ENCODE measurements around the gene JPH2. TPM values are rescaled to one million over a fixed set of nuclear protein-coding genes. Genes with fewer than 3 reads are reported as not detected.

The JPH2 gene
- total RNA-seq, 1 donor from 2014 or later: not detected

DNA sequence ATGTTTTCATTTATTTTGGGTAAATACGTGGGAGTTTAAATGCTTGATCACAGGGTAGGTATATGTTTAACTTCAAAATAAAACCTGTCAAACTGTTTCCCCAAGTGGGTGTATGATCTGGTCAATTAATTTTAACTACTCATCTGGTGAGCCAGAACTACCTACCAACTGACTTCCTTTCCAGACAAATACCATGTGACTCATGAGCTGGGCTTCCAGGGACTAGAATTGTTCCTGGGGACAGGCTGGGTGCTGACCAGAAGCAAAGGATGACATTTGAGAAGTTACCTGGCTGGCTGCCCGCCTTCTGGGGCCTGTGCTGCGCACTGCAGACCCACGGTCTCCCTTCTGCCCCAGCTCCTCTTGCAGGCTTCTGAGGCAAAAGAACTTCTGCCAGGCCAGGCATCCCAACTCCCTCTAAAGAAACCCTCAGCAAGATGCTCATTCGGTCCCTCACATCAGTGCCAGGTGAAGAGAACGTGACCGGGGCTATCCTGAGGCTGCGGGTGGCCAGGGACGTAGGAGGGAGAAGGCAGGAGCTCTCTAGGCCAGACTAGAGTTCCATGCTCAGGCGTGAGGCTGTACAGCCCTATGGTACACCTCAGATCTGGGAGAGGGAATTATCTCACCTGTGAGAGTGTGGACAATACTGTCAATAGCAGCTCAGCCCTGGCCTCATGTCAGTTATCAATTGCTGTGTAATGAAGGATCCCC is 103.6 kb downstream of the JPH2 start:
- Mint-ChIP-seq H3K27me3 (peaks cover 2% of the 10 kb centered on the region), H3K36me3 (ENCODE audit: low read depth) (no peaks in the 10 kb centered on the region), H3K9me3 (no peaks in the 10 kb centered on the region), H3K4me3 (no peak overlapping the region), H3K27ac (no peak overlapping the region), H3K4me1 (peaks cover 4% of the 10 kb centered on the region)
- ATAC-seq (ENCODE audit: low read depth) (no peak), DNase-seq (no peak)
- intact Hi-C loops (cut with micrococcal nuclease): loop anchor here (5.0 to 10.0 kb wide), 2 partner anchors 156 to 239 kb away; no protein-coding TSS in a partner anchor
- POLR2A ChIA-PET: interaction anchor here (0.5 kb wide), 1 partner anchor 335 kb away, joined by 5 read pairs; no protein-coding TSS in a partner anchor
- CTCF ChIA-PET: interaction anchor here (0.8 to 8.3 kb wide), 5 partner anchors 14 to 634 kb away, joined by 3 to 91 read pairs (median 6); no protein-coding TSS in a partner anchor
- TF ChIP-seq, protein P1, sequence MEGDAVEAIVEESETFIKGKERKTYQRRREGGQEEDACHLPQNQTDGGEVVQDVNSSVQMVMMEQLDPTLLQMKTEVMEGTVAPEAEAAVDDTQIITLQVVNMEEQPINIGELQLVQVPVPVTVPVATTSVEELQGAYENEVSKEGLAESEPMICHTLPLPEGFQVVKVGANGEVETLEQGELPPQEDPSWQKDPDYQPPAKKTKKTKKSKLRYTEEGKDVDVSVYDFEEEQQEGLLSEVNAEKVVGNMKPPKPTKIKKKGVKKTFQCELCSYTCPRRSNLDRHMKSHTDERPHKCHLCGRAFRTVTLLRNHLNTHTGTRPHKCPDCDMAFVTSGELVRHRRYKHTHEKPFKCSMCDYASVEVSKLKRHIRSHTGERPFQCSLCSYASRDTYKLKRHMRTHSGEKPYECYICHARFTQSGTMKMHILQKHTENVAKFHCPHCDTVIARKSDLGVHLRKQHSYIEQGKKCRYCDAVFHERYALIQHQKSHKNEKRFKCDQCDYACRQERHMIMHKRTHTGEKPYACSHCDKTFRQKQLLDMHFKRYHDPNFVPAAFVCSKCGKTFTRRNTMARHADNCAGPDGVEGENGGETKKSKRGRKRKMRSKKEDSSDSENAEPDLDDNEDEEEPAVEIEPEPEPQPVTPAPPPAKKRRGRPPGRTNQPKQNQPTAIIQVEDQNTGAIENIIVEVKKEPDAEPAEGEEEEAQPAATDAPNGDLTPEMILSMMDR (IDR thresholded peaks at IDR 0.05): no peak

DNA sequence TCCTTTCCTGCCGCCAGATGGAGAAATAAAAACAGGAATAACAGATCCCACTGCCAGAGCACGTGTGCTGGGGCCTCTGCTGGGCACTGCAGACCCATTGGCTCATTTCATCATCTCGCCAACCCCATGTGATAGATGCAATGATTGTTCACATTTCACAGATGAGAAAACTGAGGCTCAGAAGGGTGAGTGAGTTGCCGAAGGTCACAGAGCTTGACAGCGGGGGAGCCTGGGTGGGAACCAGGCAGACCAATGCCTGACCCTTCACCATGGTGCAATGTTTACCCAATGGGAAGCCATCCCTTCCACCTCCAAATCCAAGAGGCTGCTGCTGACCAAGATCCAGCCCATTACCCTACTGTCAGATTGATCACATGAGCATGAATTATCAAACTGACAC is 105.1 kb downstream of the JPH2 start:
- POLR2A ChIA-PET: interaction anchor here (0.6 to 1.9 kb wide), 3 partner anchors 261 to 633 kb away, joined by 3 to 12 read pairs (median 9); no protein-coding TSS in a partner anchor
- no peaks in the 10 kb centered on the region for H3K36me3 Mint-ChIP-seq (ENCODE audit: low read depth)
- no peak overlapping the region for H3K4me3 Mint-ChIP-seq
- H3K9me3 Mint-ChIP-seq: no peaks in the 10 kb centered on the region
- peaks cover 4% of the 10 kb centered on the region for H3K4me1 Mint-ChIP-seq
- CTCF ChIA-PET: interaction anchor here (1.9 to 8.3 kb wide), 4 partner anchors 26 to 632 kb away, joined by 6 to 91 read pairs (median 17); no protein-coding TSS in a partner anchor
- DNase-seq: no peak
- ATAC-seq (ENCODE audit: low read depth): no peak
- no peaks in the 10 kb centered on the region for H3K27me3 Mint-ChIP-seq
- TF ChIP-seq, protein P1 (IDR thresholded peaks at IDR 0.05): no peak
- intact Hi-C loops (cut with micrococcal nuclease): loop anchor here (2.0 to 10.0 kb wide), 3 partner anchors 155 to 399 kb away; no protein-coding TSS in a partner anchor
- no peak overlapping the region for H3K27ac Mint-ChIP-seq

DNA sequence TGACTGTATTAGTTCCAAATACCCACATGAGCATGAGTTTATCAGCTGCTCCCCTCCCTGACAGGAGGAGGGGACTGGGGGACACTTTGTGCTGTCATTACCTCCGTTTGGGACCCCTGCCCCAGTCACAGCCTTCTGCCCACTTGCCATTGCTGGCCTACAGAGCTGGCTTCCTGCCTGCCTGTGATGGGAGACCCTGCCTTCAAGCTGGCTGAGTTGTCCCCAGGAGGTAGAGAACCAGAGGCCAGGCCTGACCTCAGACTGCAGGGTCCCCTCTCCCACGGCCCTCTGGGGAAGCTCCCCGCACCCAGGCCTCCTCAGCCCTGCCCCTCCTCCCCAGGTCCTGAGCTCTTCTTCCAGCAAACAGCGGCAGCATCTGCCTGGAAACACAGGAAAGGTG is 105.5 kb downstream of the JPH2 start:
- ATAC-seq (ENCODE audit: low read depth): no peak
- ChIA-PET POLR2A (interaction anchor here (0.6 to 1.9 kb wide), 3 partner anchors 260 to 632 kb away, joined by 3 to 12 read pairs (median 9); no protein-coding TSS in a partner anchor), CTCF (interaction anchor here (1.4 to 8.3 kb wide), 5 partner anchors 9 to 632 kb away, joined by 4 to 91 read pairs (median 17); no protein-coding TSS in a partner anchor)
- Mint-ChIP-seq H3K36me3 (ENCODE audit: low read depth) (no peaks in the 10 kb centered on the region), H3K27me3 (no peaks in the 10 kb centered on the region), H3K4me3 (no peak overlapping the region), H3K4me1 (peaks cover 4% of the 10 kb centered on the region), H3K9me3 (no peaks in the 10 kb centered on the region), H3K27ac (no peak overlapping the region)
- intact Hi-C loops (cut with micrococcal nuclease): loop anchor here (2.0 to 10.0 kb wide), 3 partner anchors 154 to 399 kb away; no protein-coding TSS in a partner anchor
- no peak for DNase-seq
- TF ChIP-seq, protein P1 (IDR thresholded peaks at IDR 0.05): no peak

DNA sequence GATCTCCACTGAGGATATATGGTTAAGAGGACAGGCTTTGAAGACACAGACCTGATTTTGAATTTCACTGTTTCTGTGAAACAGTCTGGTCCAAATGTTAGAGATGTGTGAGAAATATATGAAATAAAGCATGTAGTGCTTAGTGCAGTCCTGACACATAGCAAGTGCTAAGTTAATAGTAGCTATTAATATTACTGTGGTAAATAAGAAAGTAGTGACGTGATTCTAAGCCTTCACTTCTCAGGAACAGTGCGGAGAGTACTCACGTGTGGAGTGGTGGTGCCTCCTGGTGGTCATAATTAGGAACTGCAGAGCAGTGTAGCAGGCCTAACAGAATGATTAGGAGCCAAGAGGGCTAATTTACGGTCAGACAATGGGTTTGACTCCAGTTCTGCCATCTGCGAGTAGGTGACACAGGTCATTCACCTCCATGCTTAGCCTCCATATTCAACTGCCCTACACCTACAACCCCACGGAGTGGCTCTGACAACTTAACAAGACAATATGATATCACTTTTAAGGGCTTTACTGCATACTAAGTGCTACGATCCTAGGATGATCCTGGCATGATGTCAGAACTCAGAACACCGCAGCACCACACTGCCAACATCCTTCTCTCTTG is 106.2 kb downstream of the JPH2 start:
- Mint-ChIP-seq H3K4me1 (peaks cover 4% of the 10 kb centered on the region), H3K27ac (no peak overlapping the region), H3K36me3 (ENCODE audit: low read depth) (no peaks in the 10 kb centered on the region), H3K9me3 (no peaks in the 10 kb centered on the region), H3K4me3 (no peak overlapping the region), H3K27me3 (no peaks in the 10 kb centered on the region)
- DNase-seq: peak; percentile 52
- intact Hi-C loops (cut with micrococcal nuclease): loop anchor here (1.0 to 10.0 kb wide), 9 partner anchors 11 to 631 kb away; no protein-coding TSS in a partner anchor
- ChIA-PET CTCF (interaction anchor here (0.6 to 8.3 kb wide), 15 partner anchors 8 to 633 kb away, joined by 3 to 91 read pairs (median 4); no protein-coding TSS in a partner anchor), POLR2A (interaction anchor here (1.4 to 1.9 kb wide), 2 partner anchors 11 to 330 kb away, joined by 5 to 12 read pairs; no protein-coding TSS in a partner anchor)
- TF ChIP-seq, protein P1 (IDR thresholded peaks at IDR 0.05): peak; percentile 56
- ATAC-seq (ENCODE audit: low read depth): peak; percentile 99
